ENCODE measurements around the gene SEC24D.

Gene SEC24D

DNA sequence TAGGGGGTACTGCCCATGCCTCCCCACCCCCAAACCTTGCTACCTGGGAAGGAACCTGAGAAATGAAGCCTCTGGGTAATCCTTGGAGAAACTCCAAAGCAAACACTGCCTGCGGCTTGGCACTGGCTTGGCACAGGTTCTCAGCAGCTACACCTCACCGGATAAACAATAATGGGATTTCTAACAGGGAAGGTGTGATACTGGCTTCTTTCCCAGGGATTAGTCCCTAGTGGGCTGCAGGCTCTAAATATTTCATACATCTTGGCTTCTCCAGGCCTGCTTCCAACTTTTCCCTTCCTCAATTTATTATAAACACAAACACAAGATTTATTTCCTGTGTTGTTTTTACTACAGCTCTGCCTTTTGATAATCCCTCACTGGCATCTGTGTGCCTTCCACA, 12.5 kb downstream of the SEC24D start:
- TF ChIP-seq, protein P1, sequence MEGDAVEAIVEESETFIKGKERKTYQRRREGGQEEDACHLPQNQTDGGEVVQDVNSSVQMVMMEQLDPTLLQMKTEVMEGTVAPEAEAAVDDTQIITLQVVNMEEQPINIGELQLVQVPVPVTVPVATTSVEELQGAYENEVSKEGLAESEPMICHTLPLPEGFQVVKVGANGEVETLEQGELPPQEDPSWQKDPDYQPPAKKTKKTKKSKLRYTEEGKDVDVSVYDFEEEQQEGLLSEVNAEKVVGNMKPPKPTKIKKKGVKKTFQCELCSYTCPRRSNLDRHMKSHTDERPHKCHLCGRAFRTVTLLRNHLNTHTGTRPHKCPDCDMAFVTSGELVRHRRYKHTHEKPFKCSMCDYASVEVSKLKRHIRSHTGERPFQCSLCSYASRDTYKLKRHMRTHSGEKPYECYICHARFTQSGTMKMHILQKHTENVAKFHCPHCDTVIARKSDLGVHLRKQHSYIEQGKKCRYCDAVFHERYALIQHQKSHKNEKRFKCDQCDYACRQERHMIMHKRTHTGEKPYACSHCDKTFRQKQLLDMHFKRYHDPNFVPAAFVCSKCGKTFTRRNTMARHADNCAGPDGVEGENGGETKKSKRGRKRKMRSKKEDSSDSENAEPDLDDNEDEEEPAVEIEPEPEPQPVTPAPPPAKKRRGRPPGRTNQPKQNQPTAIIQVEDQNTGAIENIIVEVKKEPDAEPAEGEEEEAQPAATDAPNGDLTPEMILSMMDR (IDR thresholded peaks at IDR 0.05; ENCODE audit: insufficient read depth, low read length, poor library complexity, severe bottlenecking): no peak
- no peak for DNase-seq (ENCODE audit: extremely low read depth, insufficient read length)
- peaks cover 15% of the 10 kb centered on the region for H3K36me3 ChIP-seq (ENCODE audit: control insufficient read depth, insufficient read depth, low read length)
- no peak overlapping the region for H3K4me3 ChIP-seq (replicated peaks; ENCODE audit: low read depth, low read length)
- H3K27me3 ChIP-seq (replicated peaks; ENCODE audit: control insufficient read depth, insufficient read depth, low read length): no peaks in the 10 kb centered on the region

GRCh38 chr4:118821590-118822293, 14.2 kb downstream of the SEC24D start:
- H3K27me3 ChIP-seq (replicated peaks; ENCODE audit: control insufficient read depth, insufficient read depth, low read length): no peaks in the 10 kb centered on the region
- no peak for DNase-seq (ENCODE audit: extremely low read depth, insufficient read length)
- H3K36me3 ChIP-seq (ENCODE audit: control insufficient read depth, insufficient read depth, low read length): peaks cover 15% of the 10 kb centered on the region
- no peak overlapping the region for H3K4me3 ChIP-seq (replicated peaks; ENCODE audit: low read depth, low read length)
- TF ChIP-seq, protein P1 (IDR thresholded peaks at IDR 0.05; ENCODE audit: insufficient read depth, low read length, poor library complexity, severe bottlenecking): no peak

DNA sequence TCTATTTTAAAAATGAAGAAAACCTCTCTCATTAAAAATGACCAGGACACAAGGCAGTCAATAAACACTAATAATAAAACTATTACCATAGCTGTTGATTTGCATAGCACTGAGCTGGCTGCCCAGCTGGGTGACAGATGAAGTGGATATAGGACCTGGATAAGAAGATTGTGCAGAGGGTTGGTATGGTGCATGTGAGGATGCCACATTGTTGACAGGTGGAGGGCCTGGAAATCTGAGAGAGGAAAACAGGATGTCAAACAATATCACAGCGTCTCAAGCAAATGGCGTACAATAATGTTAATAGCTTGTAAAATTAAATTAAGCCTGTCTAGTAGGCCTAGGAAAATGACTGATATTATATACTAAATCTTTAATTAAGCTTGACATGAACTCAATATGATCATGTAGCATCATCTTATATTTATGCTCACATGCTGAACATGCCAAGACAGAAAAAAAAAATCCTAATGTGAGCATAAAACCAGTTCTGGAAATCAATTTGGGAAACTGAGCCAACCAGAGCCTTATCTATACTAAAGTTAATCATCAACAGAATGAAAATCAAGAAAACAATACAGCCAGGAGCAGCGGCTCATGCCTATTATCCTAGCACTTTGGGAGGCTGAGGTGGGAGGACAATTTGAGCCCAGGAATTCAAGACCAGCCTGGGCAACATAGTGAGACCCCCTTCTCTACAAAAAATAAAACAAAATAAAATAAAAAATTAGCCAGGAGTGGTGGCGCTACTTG, 18.6 kb downstream of the SEC24D start:
- no peak for DNase-seq (ENCODE audit: extremely low read depth, insufficient read length)
- peaks cover 20% of the 10 kb centered on the region for H3K36me3 ChIP-seq (ENCODE audit: control insufficient read depth, insufficient read depth, low read length)

DNA sequence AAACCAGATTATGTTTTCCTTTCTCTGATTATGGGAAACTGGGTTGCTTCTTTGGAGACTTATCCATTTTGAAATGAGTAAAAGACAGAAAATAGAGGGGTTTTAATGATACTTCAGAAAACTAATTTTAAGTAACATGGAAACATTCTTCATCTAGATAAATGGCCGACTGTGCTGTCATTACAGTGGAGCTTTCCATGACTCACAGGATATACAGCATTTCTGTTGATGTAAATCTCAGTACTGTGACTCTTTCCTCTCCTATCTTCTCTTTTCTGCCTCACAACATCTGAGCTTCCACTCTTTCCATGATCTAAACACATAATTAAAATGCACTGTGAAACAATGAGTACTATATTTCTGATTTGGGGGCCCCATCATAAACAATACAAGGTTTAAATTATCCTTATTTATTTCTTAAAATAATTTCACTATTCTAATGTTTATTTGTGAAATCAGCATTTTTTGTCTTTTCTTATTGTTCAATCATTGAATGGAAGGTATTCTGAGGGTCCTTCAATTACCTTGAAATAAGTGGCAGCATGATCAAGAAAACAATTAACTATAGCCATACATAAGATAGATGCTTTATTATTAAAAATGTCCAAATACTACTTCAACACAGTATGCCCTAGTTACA, 19.3 kb downstream of the SEC24D start:
- peaks cover 19% of the 10 kb centered on the region for H3K36me3 ChIP-seq (ENCODE audit: control insufficient read depth, insufficient read depth, low read length)
- no peaks in the 10 kb centered on the region for H3K27me3 ChIP-seq (replicated peaks; ENCODE audit: control insufficient read depth, insufficient read depth, low read length)
- DNase-seq (ENCODE audit: extremely low read depth, insufficient read length): no peak
- TF ChIP-seq, protein P1 (IDR thresholded peaks at IDR 0.05; ENCODE audit: insufficient read depth, low read length, poor library complexity, severe bottlenecking): no peak
- no peak overlapping the region for H3K4me3 ChIP-seq (replicated peaks; ENCODE audit: low read depth, low read length)

More for the DNA sequence above, 18.6 kb downstream of the SEC24D start:
- H3K4me3 ChIP-seq (replicated peaks; ENCODE audit: low read depth, low read length): no peak overlapping the region
- TF ChIP-seq, protein P1 (IDR thresholded peaks at IDR 0.05; ENCODE audit: insufficient read depth, low read length, poor library complexity, severe bottlenecking): no peak
- H3K27me3 ChIP-seq (replicated peaks; ENCODE audit: control insufficient read depth, insufficient read depth, low read length): no peaks in the 10 kb centered on the region

DNA sequence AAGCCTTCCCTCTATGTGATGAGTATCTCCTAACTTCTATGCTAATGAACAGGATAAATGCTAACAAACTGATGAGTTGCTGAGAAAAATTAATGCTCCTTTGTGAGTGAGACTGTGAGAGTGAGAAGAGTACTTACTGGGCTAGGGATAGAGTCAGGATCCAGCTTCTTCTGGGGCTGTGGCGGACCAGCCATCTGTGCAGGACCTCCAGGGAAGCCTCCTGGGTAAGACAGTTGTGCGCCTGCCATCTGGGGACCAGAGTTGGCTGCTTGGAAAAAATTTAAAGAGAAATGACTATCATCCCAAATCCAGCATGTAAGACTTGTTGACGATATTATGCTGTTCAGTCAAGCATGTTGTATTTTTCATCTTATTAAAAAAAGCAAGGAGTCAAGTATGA, 21.0 kb downstream of the SEC24D start:
- Histone ChIP-seq H3K4me3 (replicated peaks; ENCODE audit: low read depth, low read length) (no peak overlapping the region), H3K36me3 (ENCODE audit: control insufficient read depth, insufficient read depth, low read length) (peaks cover 17% of the 10 kb centered on the region), H3K27me3 (replicated peaks; ENCODE audit: control insufficient read depth, insufficient read depth, low read length) (no peaks in the 10 kb centered on the region)
- no peak for DNase-seq (ENCODE audit: extremely low read depth, insufficient read length)
- TF ChIP-seq, protein P1 (IDR thresholded peaks at IDR 0.05; ENCODE audit: insufficient read depth, low read length, poor library complexity, severe bottlenecking): no peak

Data from GM06990 (cell line).